ENCODE results near the gene CBLB.
A peak's percentile ranks its signal among the peaks of the same experiment; 100 is the strongest.
"Not testable (repeated sequence)": the region's sequence is repeated elsewhere in the genome, so short reads cannot be mapped to it uniquely, and the experiment has no call there.

CBLB gene

GRCh38 chr3:105747060-105747541 lies 121.7 kb downstream of the CBLB start:
- DNase-seq: no peak

- DNase-seq: no peak
These were observed 122.4 kb downstream of the CBLB start for GRCh38 chr3:105746231-105746996.

- DNase-seq: peak in 1 of 2 experiments; percentile 37
These were observed 123.8 kb downstream of the CBLB start for GRCh38 chr3:105745046-105745445.

- no peak for DNase-seq
These were observed 124.6 kb downstream of the CBLB start for GRCh38 chr3:105744202-105744601.

GRCh38 chr3:105733356-105733755 lies 135.5 kb downstream of the CBLB start:
- no peak for DNase-seq

- no peak for DNase-seq
These were observed 137.1 kb downstream of the CBLB start for GRCh38 chr3:105731686-105732085.

- DNase-seq: no peak
These were observed 137.9 kb downstream of the CBLB start for GRCh38 chr3:105730801-105731354.

- no peak for DNase-seq
These were observed 139.1 kb downstream of the CBLB start for GRCh38 chr3:105729667-105730066.

GRCh38 chr3:105728771-105729312 lies 140.0 kb downstream of the CBLB start:
- DNase-seq: no peak

- not testable (repeated sequence) for DNase-seq
These were observed 141.8 kb downstream of the CBLB start for GRCh38 chr3:105727036-105727435.

GRCh38 chr3:105722943-105723556 lies 145.8 kb downstream of the CBLB start:
- DNase-seq: no peak

- DNase-seq: no peak
These were observed 149.0 kb downstream of the CBLB start for GRCh38 chr3:105719791-105720190.

- no peak for DNase-seq
These were observed 153.4 kb downstream of the CBLB start for GRCh38 chr3:105715372-105715771.

- no peak for DNase-seq
These were observed 154.4 kb downstream of the CBLB start for GRCh38 chr3:105714453-105714852.

- no peak for DNase-seq
These were observed 159.8 kb downstream of the CBLB start for GRCh38 chr3:105708980-105709379.

- no peak for DNase-seq
These were observed 161.8 kb downstream of the CBLB start for GRCh38 chr3:105707009-105707408.

- no peak for DNase-seq
These were observed 163.9 kb downstream of the CBLB start for GRCh38 chr3:105704726-105705410.

GRCh38 chr3:105700575-105700974 lies 168.2 kb downstream of the CBLB start:
- DNase-seq: no peak

- DNase-seq: no peak
These were observed 177.2 kb downstream of the CBLB start for GRCh38 chr3:105691633-105692032.

GRCh38 chr3:105691053-105691452 lies 177.8 kb downstream of the CBLB start:
- no peak for DNase-seq

GRCh38 chr3:105688821-105689220 lies 180.0 kb downstream of the CBLB start:
- DNase-seq: no peak

GRCh38 chr3:105686278-105686897 lies 182.4 kb downstream of the CBLB start:
- peak in 1 of 2 experiments; percentile 10 for DNase-seq

- DNase-seq: no peak
These were observed 188.9 kb downstream of the CBLB start for GRCh38 chr3:105679951-105680350.
